Medulla oblongata (tissue), 1 donor: Measurements from ENCODE around the gene JUP.
"Not testable (repeated sequence)": the region's sequence is repeated elsewhere in the genome, so short reads cannot be mapped to it uniquely, and the experiment has no call there.

Experiments used
- DNase-seq: peaks from one replicate; pipeline ENCODE4 v3.0.0-alpha.2; 2015; ENCODE audit errors: extremely low spot score

JUP gene

DNA sequence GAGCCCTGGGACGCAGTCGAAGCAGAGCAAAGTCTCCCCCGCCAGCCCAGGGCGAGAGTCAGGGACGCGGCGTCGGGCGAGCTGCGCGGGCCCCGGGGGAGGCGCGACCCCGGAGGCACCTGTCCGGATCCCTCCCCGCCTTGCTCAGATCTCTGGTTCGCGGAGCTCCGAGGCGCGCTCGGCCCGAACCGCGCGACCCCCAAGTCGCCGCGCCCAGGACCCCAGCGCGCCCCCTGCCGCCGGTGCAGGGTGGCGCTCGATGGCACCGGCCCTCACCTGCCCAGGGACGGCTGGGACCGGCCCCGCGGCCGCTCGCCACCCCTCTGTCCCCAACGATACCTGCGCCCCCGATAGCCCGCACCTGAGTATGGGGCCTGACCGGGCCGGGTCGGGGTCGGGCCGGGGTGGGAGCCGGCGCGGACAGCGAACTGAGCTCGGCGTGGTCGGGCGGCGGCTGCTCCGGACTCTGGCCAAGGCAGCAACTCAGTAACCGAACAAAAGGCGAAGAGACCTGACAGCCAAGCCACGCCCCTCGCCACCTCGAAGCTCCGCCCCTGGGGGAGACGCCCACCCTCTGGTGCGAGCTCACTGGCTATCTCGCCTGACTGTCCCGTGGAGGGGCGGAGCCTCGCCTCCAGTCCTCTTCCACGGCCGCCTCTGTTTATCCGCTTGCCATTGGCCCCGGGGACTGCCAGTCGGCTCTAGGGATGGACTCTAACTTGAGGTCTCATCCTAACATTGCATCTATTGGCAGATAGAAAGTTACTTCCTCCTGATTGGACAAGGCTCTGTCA is at the start of gene JUP:
Gene JUP (minus strand): TSS at position 485 of the 794 bp plus-strand sequence. CDS start 14,857 bp downstream, outside the sequence.
- peak; percentile 100 for DNase-seq

DNA sequence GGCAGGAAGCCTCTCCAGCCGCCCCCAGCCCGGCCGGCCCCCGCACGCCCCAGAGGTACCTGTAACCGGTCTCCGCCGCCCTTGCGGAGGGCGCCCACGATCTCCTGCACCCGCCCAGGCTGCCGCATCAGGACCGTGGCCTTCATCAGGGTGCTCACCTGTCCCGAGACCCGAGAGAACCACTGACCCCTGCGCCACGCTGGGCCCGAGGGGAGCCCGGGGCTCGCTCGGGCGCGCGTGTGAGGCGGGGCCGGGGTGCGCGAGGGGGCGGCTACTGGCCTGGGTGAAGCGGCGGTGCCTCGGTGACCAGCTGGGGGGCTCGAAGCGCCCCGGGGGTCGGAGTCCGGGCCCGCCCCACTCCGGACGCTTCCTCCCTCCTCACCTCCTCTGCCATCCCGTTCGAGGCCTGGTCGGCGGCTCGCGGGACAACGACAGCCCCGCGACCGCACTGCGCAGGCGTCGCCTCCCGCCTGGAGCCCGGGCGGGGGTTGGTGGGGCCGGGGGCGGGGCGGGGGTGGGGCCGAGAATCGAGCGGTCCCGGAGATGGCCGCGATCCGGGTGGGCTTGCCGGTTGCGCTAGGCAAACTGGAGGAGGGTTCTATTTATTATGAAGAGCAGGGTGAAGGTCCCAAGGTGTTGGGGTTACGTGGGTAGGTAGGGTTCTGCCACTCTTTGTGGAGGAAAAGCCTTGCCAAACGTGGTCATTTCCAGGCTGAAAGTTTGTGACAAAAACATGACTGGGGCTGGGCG is 49.5 kb upstream of the JUP start, which contains the start of gene NT5C3B:
Gene NT5C3B (minus strand): TSS at position 433 of the 750 bp plus-strand sequence. CDS start 39 bp downstream, at position 394.
- DNase-seq, result peak; percentile 56

GRCh38 chr17:41835214-41835799 is 48.8 kb upstream of the JUP start:
- no peak for DNase-seq

GRCh38 chr17:41829961-41830360 is 43.5 kb upstream of the JUP start:
- not testable (repeated sequence) for DNase-seq

GRCh38 chr17:41825175-41825845 is 38.8 kb upstream of the JUP start:
- no peak for DNase-seq

DNA sequence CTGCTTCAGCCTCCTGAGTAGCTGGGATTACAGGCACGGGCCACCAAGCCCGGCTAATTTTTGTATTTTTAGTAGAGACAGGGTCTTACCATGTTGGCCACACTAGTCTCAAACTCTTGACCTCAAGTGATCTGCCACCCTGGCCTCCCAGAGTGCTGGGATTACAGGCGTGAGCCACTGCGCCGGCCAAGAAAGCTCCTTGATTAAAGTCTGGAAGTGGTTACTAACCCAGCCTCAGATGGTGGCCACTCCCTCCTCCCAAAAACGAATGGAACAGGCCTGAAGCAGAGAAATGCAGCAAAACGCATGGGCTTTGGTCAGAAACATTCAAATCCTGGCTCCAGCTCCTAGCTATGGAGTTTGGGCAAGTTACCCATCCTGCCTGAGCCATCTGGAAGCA is 37.6 kb upstream of the JUP start:
- no peak for DNase-seq

DNA sequence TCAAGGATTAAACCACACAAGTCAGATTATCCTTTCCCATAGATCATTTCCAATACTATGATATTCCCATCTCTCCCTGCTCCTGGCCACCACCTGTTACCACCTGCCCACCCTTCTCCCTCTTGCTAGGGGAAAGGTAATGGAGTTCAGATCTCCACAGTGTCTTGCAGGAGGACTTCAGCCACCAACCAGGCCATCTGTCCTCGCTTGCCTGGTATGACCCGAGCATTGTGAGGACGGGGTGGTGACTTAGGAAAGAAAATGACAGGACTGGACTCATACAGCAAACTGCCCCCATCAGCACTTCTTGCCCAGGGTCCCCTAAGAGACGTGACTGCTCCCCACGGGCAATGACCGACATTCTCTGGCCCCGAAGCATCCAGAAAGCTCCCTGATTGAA is 37.1 kb upstream of the JUP start:
- no peak for DNase-seq

- DNase-seq, result no peak
These were observed 36.6 kb upstream of the JUP start for GRCh38 chr17:41823141-41823524.

GRCh38 chr17:41822216-41823140 is 36.0 kb upstream of the JUP start:
- no peak for DNase-seq

GRCh38 chr17:41821776-41822175 is 35.3 kb upstream of the JUP start:
- no peak for DNase-seq

DNA sequence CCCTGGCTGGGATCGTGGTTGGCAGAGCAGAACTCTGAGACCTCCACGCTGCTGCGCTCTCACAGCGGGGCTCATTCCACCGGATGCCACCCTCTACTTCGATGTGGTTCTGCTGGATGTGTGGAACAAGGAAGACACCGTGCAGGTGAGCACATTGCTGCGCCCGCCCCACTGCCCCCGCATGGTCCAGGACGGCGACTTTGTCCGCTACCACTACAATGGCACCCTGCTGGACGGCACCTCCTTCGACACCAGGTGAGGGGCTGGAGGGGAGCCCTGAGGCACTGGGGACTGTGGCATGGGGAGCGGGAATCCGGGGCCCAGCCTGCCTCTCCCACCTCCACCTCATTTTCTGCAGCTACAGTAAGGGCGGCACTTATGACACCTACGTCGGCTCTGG is 31.5 kb upstream of the JUP start:
- no peak for DNase-seq

DNA sequence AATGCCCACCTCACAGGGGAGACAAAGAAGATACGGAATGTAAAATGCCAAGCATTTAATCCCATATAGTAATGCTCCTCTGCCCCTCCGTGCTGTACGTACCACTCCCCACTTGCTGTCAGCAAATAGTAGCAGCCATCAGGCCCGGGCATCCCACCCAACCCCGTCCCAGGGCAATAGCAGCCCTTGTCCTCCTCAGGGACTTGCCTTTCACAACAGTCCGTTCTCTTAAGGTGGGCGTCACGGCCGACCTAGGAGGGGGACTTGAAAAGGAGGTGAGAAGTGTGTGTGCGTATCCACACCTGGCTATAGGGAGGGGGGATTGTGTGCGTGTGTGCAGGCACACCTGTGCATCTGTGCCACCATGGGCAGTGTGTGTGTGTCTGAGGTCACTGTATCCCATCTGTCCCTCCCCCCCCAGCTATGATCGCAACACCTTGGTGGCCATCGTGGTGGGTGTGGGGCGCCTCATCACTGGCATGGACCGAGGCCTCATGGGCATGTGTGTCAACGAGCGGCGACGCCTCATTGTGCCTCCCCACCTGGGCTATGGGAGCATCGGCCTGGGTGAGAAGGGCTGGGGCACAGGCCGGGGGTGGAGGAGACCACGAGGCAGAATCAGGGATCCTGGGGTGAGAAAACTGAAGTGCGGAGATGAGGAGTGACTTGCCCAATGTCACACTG is 30.3 kb upstream of the JUP start:
- DNase-seq, result no peak

DNA sequence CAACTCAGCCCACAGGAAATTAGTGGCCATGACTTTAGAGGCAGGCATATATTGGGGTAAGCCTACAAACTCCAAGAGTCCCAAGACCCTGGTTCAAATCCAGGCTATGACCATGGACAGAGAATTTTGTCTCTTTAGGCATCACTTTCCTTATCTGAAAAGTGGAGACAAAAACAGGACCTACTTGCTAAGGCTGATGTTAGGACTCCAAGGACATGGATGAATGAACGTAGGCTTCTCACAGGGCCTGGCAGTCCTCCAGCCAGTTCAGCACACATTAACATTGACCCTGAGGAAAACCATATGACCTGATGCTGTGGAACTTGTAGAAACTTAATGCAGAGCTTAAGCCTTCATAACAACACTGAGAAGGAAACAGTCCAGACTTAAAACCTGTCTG is 27.7 kb upstream of the JUP start:
- no peak for DNase-seq

DNA sequence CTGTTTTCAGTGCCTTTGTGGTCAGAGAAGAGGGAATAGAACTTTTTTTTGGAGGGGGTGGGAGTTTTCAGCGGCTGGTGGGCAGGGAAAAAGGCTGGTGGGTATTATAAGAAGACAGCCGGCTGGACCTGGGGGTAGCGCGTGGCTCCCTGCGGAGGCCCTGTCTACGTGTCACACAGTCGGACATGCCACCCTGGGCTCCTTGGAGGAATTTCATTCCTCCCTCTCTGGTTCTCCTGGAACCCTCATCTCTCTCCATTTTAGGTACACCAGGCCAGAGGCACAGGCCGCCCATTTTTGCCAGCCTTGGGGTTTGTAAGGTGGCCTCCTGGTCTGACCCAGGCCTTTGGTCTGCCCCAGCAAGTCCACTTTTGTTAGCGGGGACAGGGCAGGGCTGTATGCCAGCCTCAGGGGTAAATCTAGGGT is 27.2 kb upstream of the JUP start:
- DNase-seq, result no peak

GRCh38 chr17:41813152-41813680 is 26.7 kb upstream of the JUP start:
- DNase-seq, result no peak

DNA sequence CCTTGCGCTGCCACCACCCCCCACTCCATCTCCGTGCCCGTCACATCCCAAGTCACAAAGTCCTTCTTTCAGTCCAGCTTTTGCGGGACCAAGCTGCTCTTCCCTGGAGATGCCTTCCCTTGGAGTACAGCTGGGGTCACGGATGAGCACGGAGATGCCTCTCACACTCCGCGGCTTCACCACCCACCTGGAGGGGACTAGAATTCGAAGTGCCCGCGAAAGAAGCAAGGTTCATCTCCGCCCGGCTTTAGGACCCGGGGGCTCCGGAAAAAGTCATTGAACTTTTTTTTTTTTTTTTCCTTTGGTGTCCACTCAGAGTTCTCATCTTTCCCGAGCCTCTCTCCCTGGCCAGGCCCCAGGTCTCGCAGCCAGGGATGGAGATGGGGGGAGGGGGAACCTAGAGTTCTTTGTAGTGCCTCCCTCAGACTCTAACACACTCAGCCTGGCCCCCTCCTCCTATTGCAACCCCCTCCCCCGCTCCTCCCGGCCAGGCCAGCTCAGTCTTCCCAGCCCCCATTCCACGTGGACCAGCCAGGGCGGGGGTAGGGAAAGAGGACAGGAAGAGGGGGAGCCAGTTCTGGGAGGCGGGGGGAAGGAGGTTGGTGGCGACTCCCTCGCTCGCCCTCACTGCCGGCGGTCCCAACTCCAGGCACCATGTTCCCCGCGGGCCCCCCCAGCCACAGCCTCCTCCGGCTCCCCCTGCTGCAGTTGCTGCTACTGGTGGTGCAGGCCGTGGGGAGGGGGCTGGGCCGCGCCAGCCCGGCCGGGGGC is 26.1 kb upstream of the JUP start, which contains the start of gene FKBP10:
Gene FKBP10 (plus strand): TSS at position 624 of the 771 bp plus-strand sequence. CDS start 31 bp downstream, at position 655.
- DNase-seq, result peak; percentile 57

GRCh38 chr17:41811549-41812380 is 25.3 kb upstream of the JUP start, which contains the start of gene P3H4:
P3H4 (minus strand) TSS chr17:41811949; CDS start chr17:41811915, 34 bp downstream.
- DNase-seq, result peak; percentile 67
